Endothelial cell (in vitro differentiated cells): Measurements from ENCODE around the gene SFRP5. TPM values are rescaled to one million over a fixed set of nuclear protein-coding genes. Genes with fewer than 3 reads are reported as not detected.

Experiments used
- DNase-seq: peaks from one replicate; pipeline ENCODE4 v3.0.0; 2021; ENCODE audit warnings: low spot score
- H3K27ac Mint-ChIP-seq: one replicate; pipeline ENCODE4 v1.8.0; 2021; ENCODE audit warnings: mixed read lengths, inconsistent platforms; ENCODE audit not compliant: unreplicated experiment
- H3K27me3 Mint-ChIP-seq: one replicate; pipeline ENCODE4 v1.8.0; 2021; ENCODE audit warnings: mild to moderate bottlenecking, moderate library complexity, mixed read lengths, inconsistent platforms; ENCODE audit not compliant: unreplicated experiment
- H3K36me3 Mint-ChIP-seq: one replicate; pipeline ENCODE4 v1.8.0; 2021; ENCODE audit warnings: mild to moderate bottlenecking, low read depth, mixed read lengths, inconsistent platforms; ENCODE audit not compliant: unreplicated experiment
- H3K4me1 Mint-ChIP-seq: one replicate; pipeline ENCODE4 v1.8.0; 2021; ENCODE audit warnings: mild to moderate bottlenecking, mixed read lengths, inconsistent platforms; ENCODE audit not compliant: unreplicated experiment
- H3K4me3 Mint-ChIP-seq: one replicate; pipeline ENCODE4 v1.8.0; 2021; ENCODE audit warnings: mild to moderate bottlenecking, mixed read lengths, inconsistent platforms; ENCODE audit not compliant: unreplicated experiment
- H3K9me3 Mint-ChIP-seq: one replicate; pipeline ENCODE4 v1.8.0; 2021; ENCODE audit warnings: mixed read lengths, inconsistent platforms; ENCODE audit not compliant: unreplicated experiment
- total RNA-seq: library from RNA; stranded (reverse); fragmentation: NEBNext Ultra II Directional; extraction: Animal tissue kit (Norgen Biotek cat#: 25700); gene quantifications from one replicate; pipeline ENCODE4 v1.2.1, GENCODE V29; 2021; ENCODE audit not compliant: unreplicated experiment
- TF ChIP-seq, protein P1 (sequence below): fragments of 200-600 bp; sonication (generic); IDR thresholded peaks from one replicate; pipeline ENCODE4 v1.5.0; 2021; ENCODE audit warnings: antibody characterized with exemption; ENCODE audit not compliant: unreplicated experiment

Gene SFRP5
- total RNA-seq, 1 donor from 2014 or later, result 3.5 TPM

DNA sequence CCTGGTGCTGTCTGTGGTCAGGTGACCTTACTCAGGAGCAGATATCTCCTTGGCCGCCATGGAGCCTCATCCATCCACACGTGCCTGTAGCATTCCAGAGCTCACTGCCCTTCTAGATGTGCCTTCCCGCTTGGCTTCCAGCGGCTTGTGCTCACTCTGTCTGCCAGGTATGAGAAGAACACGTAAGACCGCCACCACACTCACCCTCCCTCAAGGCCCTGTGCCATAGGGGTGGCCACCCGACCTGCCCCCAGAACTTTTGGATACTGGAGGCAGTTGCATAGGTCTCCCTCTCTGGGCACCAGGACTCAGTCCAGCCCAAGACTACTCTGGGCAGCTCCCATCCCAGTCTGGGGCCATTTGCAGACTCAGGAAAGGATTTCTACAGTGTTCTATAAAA is 54.2 kb downstream of the SFRP5 start:
- Mint-ChIP-seq H3K36me3 (peaks cover 15% of the 10 kb centered on the region), H3K4me3 (no peak overlapping the region), H3K27ac (no peak overlapping the region), H3K27me3 (peaks cover 12% of the 10 kb centered on the region), H3K9me3 (no peaks in the 10 kb centered on the region), H3K4me1 (peaks cover 32% of the 10 kb centered on the region)
- TF ChIP-seq, protein P1, sequence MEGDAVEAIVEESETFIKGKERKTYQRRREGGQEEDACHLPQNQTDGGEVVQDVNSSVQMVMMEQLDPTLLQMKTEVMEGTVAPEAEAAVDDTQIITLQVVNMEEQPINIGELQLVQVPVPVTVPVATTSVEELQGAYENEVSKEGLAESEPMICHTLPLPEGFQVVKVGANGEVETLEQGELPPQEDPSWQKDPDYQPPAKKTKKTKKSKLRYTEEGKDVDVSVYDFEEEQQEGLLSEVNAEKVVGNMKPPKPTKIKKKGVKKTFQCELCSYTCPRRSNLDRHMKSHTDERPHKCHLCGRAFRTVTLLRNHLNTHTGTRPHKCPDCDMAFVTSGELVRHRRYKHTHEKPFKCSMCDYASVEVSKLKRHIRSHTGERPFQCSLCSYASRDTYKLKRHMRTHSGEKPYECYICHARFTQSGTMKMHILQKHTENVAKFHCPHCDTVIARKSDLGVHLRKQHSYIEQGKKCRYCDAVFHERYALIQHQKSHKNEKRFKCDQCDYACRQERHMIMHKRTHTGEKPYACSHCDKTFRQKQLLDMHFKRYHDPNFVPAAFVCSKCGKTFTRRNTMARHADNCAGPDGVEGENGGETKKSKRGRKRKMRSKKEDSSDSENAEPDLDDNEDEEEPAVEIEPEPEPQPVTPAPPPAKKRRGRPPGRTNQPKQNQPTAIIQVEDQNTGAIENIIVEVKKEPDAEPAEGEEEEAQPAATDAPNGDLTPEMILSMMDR, result no peak
- no peak for DNase-seq

Other genes starting within 250 kb of the SFRP5 start
- 0.33 TPM for gene ANKRD2, start 199.2 kb downstream of the SFRP5 start, total RNA-seq
- gene HOGA1, start 187.6 kb downstream of the SFRP5 start, total RNA-seq, result 0.85 TPM
- gene C10orf62, start 182.3 kb downstream of the SFRP5 start, total RNA-seq, result not detected
- gene MORN4, start 138.5 kb downstream of the SFRP5 start, total RNA-seq, result 10.9 TPM
- 35.4 TPM for gene PI4K2A, start 131.3 kb downstream of the SFRP5 start, total RNA-seq
- 0.67 TPM for gene AVPI1, start 84.8 kb downstream of the SFRP5 start, total RNA-seq
- gene MARVELD1, start 58.3 kb downstream of the SFRP5 start, total RNA-seq, result 21.0 TPM
- 19.2 TPM for gene ZFYVE27, start 34.9 kb downstream of the SFRP5 start, total RNA-seq
- gene GOLGA7B, start 77.8 kb upstream of the SFRP5 start, total RNA-seq, result 2.5 TPM